Measurements from ENCODE around the gene NATD1. TPM values are rescaled to one million over a fixed set of nuclear protein-coding genes. Genes with fewer than 3 reads are reported as not detected.

NATD1 gene
- total RNA-seq, 1 donor from 2014 or later = 15.7 TPM

DNA sequence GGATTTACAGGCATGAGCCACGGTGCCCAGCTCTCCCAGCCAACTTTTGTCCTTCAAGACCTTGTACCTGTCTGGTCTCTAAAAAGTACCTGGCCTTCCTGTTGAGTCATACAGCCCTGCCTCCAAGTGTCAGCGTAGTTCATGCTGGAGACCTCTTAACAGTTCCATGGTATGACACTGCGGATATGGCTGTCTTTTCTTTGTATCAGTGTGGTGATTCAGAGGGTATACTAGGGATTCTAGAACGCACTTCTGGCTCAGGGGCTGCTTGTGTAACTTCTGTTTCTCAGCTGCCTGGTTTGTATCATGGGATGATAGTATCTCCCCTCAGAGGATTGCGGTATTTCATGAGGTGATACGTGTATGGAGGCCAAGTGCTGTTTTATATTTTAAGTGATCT lies 37.3 kb downstream of the NATD1 start:
- DNase-seq (no peak), ATAC-seq (no peak)
- intact Hi-C loops (cut with DNase I) = no loop called here
- H3K27me3 ChIP-seq (ENCODE audit: low read depth) = no peaks in the 10 kb centered on the region
- H3K4me3 ChIP-seq = no peak overlapping the region
- peaks cover 37% of the 10 kb centered on the region for H3K4me1 ChIP-seq
- peak overlapping the region; percentile 97 for H3K27ac ChIP-seq
- H3K36me3 ChIP-seq = peaks cover under 1% of the 10 kb centered on the region
- TF ChIP-seq, protein P1, sequence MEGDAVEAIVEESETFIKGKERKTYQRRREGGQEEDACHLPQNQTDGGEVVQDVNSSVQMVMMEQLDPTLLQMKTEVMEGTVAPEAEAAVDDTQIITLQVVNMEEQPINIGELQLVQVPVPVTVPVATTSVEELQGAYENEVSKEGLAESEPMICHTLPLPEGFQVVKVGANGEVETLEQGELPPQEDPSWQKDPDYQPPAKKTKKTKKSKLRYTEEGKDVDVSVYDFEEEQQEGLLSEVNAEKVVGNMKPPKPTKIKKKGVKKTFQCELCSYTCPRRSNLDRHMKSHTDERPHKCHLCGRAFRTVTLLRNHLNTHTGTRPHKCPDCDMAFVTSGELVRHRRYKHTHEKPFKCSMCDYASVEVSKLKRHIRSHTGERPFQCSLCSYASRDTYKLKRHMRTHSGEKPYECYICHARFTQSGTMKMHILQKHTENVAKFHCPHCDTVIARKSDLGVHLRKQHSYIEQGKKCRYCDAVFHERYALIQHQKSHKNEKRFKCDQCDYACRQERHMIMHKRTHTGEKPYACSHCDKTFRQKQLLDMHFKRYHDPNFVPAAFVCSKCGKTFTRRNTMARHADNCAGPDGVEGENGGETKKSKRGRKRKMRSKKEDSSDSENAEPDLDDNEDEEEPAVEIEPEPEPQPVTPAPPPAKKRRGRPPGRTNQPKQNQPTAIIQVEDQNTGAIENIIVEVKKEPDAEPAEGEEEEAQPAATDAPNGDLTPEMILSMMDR (IDR thresholded peaks at IDR 0.05) = no peak
- no peaks in the 10 kb centered on the region for H3K9me3 ChIP-seq

DNA sequence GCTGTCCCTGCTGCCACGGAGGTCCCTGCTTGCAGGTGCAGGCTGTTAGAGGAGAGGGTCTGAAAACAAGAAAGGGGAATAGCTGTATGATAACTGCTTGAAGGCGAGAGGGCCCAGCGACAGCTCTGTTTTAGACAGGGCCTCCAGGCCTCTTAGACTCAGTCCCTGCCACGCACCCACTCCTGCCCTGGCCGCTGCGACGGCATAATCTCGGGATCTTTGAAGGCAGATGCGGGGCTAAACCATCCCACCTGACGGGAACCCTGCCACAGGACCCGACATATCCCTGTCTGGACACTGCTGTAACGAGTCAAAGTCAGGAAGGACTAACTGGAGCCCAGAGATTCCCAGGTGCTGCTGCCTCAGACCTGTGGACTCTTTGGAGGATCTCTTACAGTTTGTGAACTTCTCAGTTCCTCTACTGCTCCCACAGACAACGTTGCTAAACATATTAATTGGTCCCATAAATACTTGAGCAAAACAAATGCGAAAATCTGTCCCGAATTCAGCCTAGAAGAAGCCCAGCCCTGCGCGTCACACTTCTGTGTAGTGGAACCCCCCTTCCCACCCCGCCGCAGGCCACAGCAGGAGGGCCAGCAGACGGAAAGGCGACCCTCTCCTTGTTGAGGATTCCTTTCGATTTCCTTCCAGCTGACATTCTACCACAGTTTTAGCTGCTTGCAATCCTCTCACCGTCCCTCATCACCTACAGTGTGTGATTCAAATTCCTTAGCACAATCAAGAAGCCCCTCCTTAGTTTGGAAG lies 38.3 kb downstream of the NATD1 start:
- intact Hi-C loops (cut with DNase I) = no loop called here
- peak; percentile 3 to 10 for ATAC-seq

DNA sequence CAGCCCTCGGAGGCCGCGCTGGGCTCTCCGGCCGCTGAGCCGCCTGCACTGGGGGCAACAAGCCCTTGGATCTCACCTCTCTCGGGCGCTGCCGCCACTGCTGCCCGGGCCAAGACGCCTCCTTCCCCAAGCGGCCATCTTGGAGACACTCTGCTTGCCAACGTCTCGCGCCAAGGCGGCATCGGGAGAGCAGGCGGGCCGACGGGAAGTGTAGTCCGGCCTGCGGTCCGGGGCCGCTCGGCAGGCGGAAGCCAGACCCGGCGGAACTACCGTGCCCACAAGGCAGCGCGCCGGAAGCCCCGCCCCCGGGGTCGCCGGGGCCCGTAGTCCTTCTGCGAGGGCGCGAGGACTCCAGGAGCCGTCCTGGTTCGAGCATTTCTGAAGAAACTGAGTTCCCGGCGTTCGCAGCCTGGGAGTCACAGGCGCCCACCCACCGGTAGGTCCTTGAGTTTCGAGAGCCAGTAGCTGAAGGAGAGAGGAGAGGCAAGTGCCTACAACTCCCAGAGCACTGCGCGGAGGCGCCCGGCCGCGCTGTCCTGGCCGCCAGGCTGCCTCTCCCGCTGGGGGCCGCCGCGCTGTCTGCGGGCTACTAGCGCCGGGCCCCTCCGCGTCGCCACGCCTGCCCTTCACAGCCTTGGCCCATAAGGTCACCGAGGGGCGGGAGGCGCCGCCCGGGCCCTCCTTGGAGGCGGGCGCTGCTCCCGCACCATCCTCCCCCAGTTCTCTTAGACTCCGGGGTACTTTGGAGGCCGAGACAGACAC lies 39.0 kb downstream of the NATD1 start, which contains the start of gene TMEM11:
TSS of gene TMEM11 (minus strand) at position 147 of the 762 bp plus-strand sequence. CDS start at position 138, 9 bp downstream.
- no peaks in the 10 kb centered on the region for H3K27me3 ChIP-seq (ENCODE audit: low read depth)
- ATAC-seq (peak; percentile 96 to 97), DNase-seq (peak; percentile 98)
- peaks cover 17% of the 10 kb centered on the region for H3K36me3 ChIP-seq
- intact Hi-C loops (cut with DNase I) = no loop called here
- H3K4me1 ChIP-seq = peaks cover 54% of the 10 kb centered on the region
- TF ChIP-seq, protein P1 (IDR thresholded peaks at IDR 0.05) = no peak
- peak within 1 kb of the TSS; percentile 100 for H3K4me3 ChIP-seq
- peak within 1 kb of the TSS; percentile 97 for H3K27ac ChIP-seq
- H3K9me3 ChIP-seq = no peaks in the 10 kb centered on the region

More for the DNA sequence above, 38.3 kb downstream of the NATD1 start:
- TF ChIP-seq, protein P1 (IDR thresholded peaks at IDR 0.05) = no peak
- Histone ChIP-seq H3K27me3 (ENCODE audit: low read depth) (no peaks in the 10 kb centered on the region), H3K9me3 (no peaks in the 10 kb centered on the region), H3K27ac (peak overlapping the region; percentile 97), H3K4me1 (peaks cover 46% of the 10 kb centered on the region), H3K36me3 (peaks cover 10% of the 10 kb centered on the region), H3K4me3 (peak overlapping the region; percentile 100)
- DNase-seq = peak; percentile 56

GRCh38 chr17:21213638-21214014 lies 39.6 kb downstream of the NATD1 start:
- ATAC-seq (peak; percentile 46 to 51), DNase-seq (peak; percentile 74)
- H3K27ac ChIP-seq = peak overlapping the region; percentile 97
- peak overlapping the region; percentile 100 for H3K4me3 ChIP-seq
- intact Hi-C loops (cut with DNase I) = no loop called here
- peaks cover 59% of the 10 kb centered on the region for H3K4me1 ChIP-seq
- H3K9me3 ChIP-seq = no peaks in the 10 kb centered on the region
- TF ChIP-seq, protein P1 (IDR thresholded peaks at IDR 0.05) = no peak
- H3K36me3 ChIP-seq = peaks cover 22% of the 10 kb centered on the region
- no peaks in the 10 kb centered on the region for H3K27me3 ChIP-seq (ENCODE audit: low read depth)

GRCh38 chr17:21212826-21213637 lies 40.2 kb downstream of the NATD1 start:
- intact Hi-C loops (cut with DNase I) = no loop called here
- H3K4me3 ChIP-seq = peak overlapping the region; percentile 100
- H3K36me3 ChIP-seq = peaks cover 28% of the 10 kb centered on the region
- no peaks in the 10 kb centered on the region for H3K9me3 ChIP-seq
- TF ChIP-seq, protein P1 (IDR thresholded peaks at IDR 0.05) = no peak
- peaks cover 64% of the 10 kb centered on the region for H3K4me1 ChIP-seq
- peak overlapping the region; percentile 97 for H3K27ac ChIP-seq
- ATAC-seq (no peak), DNase-seq (no peak)
- no peaks in the 10 kb centered on the region for H3K27me3 ChIP-seq (ENCODE audit: low read depth)

All from lower lobe of right lung (tissue), 2 donors.